ENCODE results near the gene EIF3D. TPM values are rescaled to one million over a fixed set of nuclear protein-coding genes. Genes with fewer than 3 reads are reported as not detected.

The EIF3D gene
- total RNA-seq, 2 donors from 2014 or later = 74.8 to 96.3 TPM

GRCh38 chr22:36472689-36473088, 56.3 kb downstream of the EIF3D start:
- no peak for DNase-seq
- no peak for ATAC-seq
- intact Hi-C loops (cut with DNase I) = loop anchor here in 1 of 2 donors (10.0 kb wide), 1 partner anchor 168 kb away; no protein-coding TSS in a partner anchor

GRCh38 chr22:36471341-36471821, 57.6 kb downstream of the EIF3D start:
- ATAC-seq (no peak), DNase-seq (no peak)
- intact Hi-C loops (cut with DNase I) = loop anchor here in 1 of 2 donors (10.0 kb wide), 1 partner anchor 167 kb away; no protein-coding TSS in a partner anchor

- ATAC-seq = no peak
- no peak for DNase-seq
- intact Hi-C loops (cut with DNase I) = loop anchor here (1.0 to 10.0 kb wide), 2 partner anchors 166 to 170 kb away; no protein-coding TSS in a partner anchor
Measured at GRCh38 chr22:36470994-36471331, 58.0 kb downstream of the EIF3D start.

- intact Hi-C loops (cut with DNase I) = loop anchor here (1.0 to 10.0 kb wide), 2 partner anchors 166 to 169 kb away; no protein-coding TSS in a partner anchor
- peak; percentile 55 to 81 for ATAC-seq
Measured at GRCh38 chr22:36470162-36470993, 58.6 kb downstream of the EIF3D start.

GRCh38 chr22:36469094-36469710, 59.8 kb downstream of the EIF3D start:
- no peak for ATAC-seq
- DNase-seq = no peak
- intact Hi-C loops (cut with DNase I) = loop anchor here (5.0 to 10.0 kb wide), 4 partner anchors 82 to 147 kb away; partner anchors contain the start of gene MYH9 (in 2 of the 2)

More at GRCh38 chr22:36470162-36470993, 58.6 kb downstream of the EIF3D start:
- peak; percentile 84 for DNase-seq

GRCh38 chr22:36467946-36468345, 61.0 kb downstream of the EIF3D start:
- intact Hi-C loops (cut with DNase I) = loop anchor here (5.0 to 10.0 kb wide), 4 partner anchors 81 to 146 kb away; partner anchors contain the start of gene MYH9 (in 2 of the 2)
- peak in 1 of 2 donors; percentile 46 for ATAC-seq
- no peak for DNase-seq

- intact Hi-C loops (cut with DNase I) = loop anchor here (5.0 to 10.0 kb wide), 4 partner anchors 80 to 145 kb away; partner anchors contain the start of gene MYH9 (in 2 of the 2)
- ATAC-seq (peak; percentile 48), DNase-seq (peak; percentile 72)
Measured at GRCh38 chr22:36467042-36467810, 61.7 kb downstream of the EIF3D start.

- no peak for DNase-seq
- ATAC-seq = no peak
- intact Hi-C loops (cut with DNase I) = loop anchor here (5.0 to 10.0 kb wide), 4 partner anchors 79 to 144 kb away; partner anchors contain the start of gene MYH9 (in 2 of the 2)
Measured at GRCh38 chr22:36466258-36466657, 62.7 kb downstream of the EIF3D start.

- ATAC-seq = peak; percentile 54 to 73
- intact Hi-C loops (cut with DNase I) = loop anchor here (5.0 to 10.0 kb wide), 4 partner anchors 78 to 143 kb away; partner anchors contain the start of gene MYH9 (in 2 of the 2)
- DNase-seq = peak; percentile 81
Measured at GRCh38 chr22:36465232-36466021, 63.5 kb downstream of the EIF3D start.

- no peak for ATAC-seq
- intact Hi-C loops (cut with DNase I) = loop anchor here (5.0 to 10.0 kb wide), 4 partner anchors 77 to 142 kb away; partner anchors contain the start of gene MYH9 (in 2 of the 2)
- no peak for DNase-seq
Measured at GRCh38 chr22:36464715-36465231, 64.2 kb downstream of the EIF3D start.

- intact Hi-C loops (cut with DNase I) = loop anchor here in 1 of 2 donors (10.0 kb wide), 2 partner anchors 79 to 139 kb away; partner anchors contain the start of gene MYH9
- ATAC-seq = peak; percentile 1 to 46
Measured at GRCh38 chr22:36463783-36464184, 65.2 kb downstream of the EIF3D start.

GRCh38 chr22:36461665-36462649, 67.0 kb downstream of the EIF3D start:
- no peak for DNase-seq
- intact Hi-C loops (cut with DNase I) = loop anchor here in 1 of 2 donors (10.0 kb wide), 2 partner anchors 77 to 137 kb away; partner anchors contain the start of gene MYH9
- ATAC-seq = peak; percentile 4 to 39

More at GRCh38 chr22:36463783-36464184, 65.2 kb downstream of the EIF3D start:
- DNase-seq = peak; percentile 84

Measured in left cardiac atrium (tissue), 4 donors.